Tibial nerve (tissue), 4 donors: ENCODE measurements around the gene PREB.

Source experiments
- EP300 ChIP-seq, 2 donors: sonication (generic); formaldehyde crosslinking; IDR thresholded peaks; one replicate each; pipeline ENCODE4 v1.6.1; 2017; ENCODE audit warnings: antibody characterized with exemption in 2 of 2, mild to moderate bottlenecking in 1 of 2
- TF ChIP-seq, protein P1 (sequence below), 5 experiments: fragments of 200-600 bp in 3 of 5; fragments of 450-650 bp in 2 of 5; sonication (generic) in 3 of 5; IDR thresholded peaks; one replicate each; pipeline ENCODE4 v1.5.1; 2016 to 2019; ENCODE audit warnings: antibody characterized with exemption in 5 of 5, mild to moderate bottlenecking in 3 of 5, moderate library complexity in 2 of 5

- TF ChIP-seq, protein P1, sequence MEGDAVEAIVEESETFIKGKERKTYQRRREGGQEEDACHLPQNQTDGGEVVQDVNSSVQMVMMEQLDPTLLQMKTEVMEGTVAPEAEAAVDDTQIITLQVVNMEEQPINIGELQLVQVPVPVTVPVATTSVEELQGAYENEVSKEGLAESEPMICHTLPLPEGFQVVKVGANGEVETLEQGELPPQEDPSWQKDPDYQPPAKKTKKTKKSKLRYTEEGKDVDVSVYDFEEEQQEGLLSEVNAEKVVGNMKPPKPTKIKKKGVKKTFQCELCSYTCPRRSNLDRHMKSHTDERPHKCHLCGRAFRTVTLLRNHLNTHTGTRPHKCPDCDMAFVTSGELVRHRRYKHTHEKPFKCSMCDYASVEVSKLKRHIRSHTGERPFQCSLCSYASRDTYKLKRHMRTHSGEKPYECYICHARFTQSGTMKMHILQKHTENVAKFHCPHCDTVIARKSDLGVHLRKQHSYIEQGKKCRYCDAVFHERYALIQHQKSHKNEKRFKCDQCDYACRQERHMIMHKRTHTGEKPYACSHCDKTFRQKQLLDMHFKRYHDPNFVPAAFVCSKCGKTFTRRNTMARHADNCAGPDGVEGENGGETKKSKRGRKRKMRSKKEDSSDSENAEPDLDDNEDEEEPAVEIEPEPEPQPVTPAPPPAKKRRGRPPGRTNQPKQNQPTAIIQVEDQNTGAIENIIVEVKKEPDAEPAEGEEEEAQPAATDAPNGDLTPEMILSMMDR (IDR thresholded peaks at IDR 0.05) = no peak
- no peak for TF ChIP-seq EP300 (IDR thresholded peaks at IDR 0.05)
Observed at GRCh38 chr2:27081984-27082772, 52.3 kb downstream of the PREB start.
